KMS-11 (cell line): ENCODE measurements around the gene FGF22.

ENCODE experiments used
- H2AFZ ChIP-seq: fragments of 200-600 bp; sonication (generic); 2 replicates; pipeline ENCODE4 v1.6.1; 2016; ENCODE audit warnings: antibody characterized with exemption, mixed run types, low read depth
- H3K27ac ChIP-seq: fragments of 200-600 bp; sonication (generic); 2 replicates; pipeline ENCODE4 v1.6.1; 2016; ENCODE audit warnings: mild to moderate bottlenecking, mixed run types
- H3K27me3 ChIP-seq: fragments of 200-600 bp; sonication (generic); 2 replicates; pipeline ENCODE4 v1.6.1; 2017; ENCODE audit warnings: mild to moderate bottlenecking, low read depth, mixed run types, moderate library complexity; ENCODE audit not compliant: insufficient read depth
- H3K36me3 ChIP-seq: fragments of 200-600 bp; sonication (generic); 2 replicates; pipeline ENCODE4 v1.6.1; 2017; ENCODE audit warnings: mild to moderate bottlenecking, mixed run types; ENCODE audit not compliant: insufficient read depth
- H3K4me1 ChIP-seq: fragments of 200-600 bp; sonication (generic); 2 replicates; pipeline ENCODE4 v1.6.1; 2016; ENCODE audit warnings: mild to moderate bottlenecking, low read depth, mixed run types; ENCODE audit not compliant: poor library complexity, severe bottlenecking
- H3K4me2 ChIP-seq: fragments of 200-600 bp; sonication (generic); 2 replicates; pipeline ENCODE4 v1.7.0; 2016; ENCODE audit warnings: mild to moderate bottlenecking, mixed run types
- H3K4me3 ChIP-seq: fragments of 200-600 bp; sonication (generic); IDR thresholded peaks from 2 replicates; pipeline ENCODE4 v1.6.1; 2017; ENCODE audit warnings: low read depth, low read length, mixed read lengths; ENCODE audit not compliant: insufficient read depth
- H3K79me2 ChIP-seq: fragments of 200-600 bp; sonication (generic); 2 replicates; pipeline ENCODE4 v1.6.1; 2016; ENCODE audit warnings: low read depth, mixed run types; ENCODE audit not compliant: insufficient read depth
- H3K9ac ChIP-seq: fragments of 200-600 bp; sonication (generic); 2 replicates; pipeline ENCODE4 v1.6.1; 2016; ENCODE audit warnings: mild to moderate bottlenecking, mixed run types
- H4K20me1 ChIP-seq: fragments of 200-600 bp; sonication (generic); 2 replicates; pipeline ENCODE4 v1.6.1; 2016; ENCODE audit warnings: mild to moderate bottlenecking, mixed run types; ENCODE audit not compliant: insufficient read depth
- CTCF ChIP-seq: fragments of 200-600 bp; sonication (generic); conservative IDR thresholded peaks from 2 replicates; pipeline ENCODE4 v1.6.1; 2017; ENCODE audit warnings: low read depth, mild to moderate bottlenecking, antibody characterized with exemption, low read length, moderate library complexity, mixed read lengths

FGF22 gene

GRCh38 chr19:629961-630714 lies 9.5 kb upstream of the FGF22 start:
- peaks cover 11% of the 10 kb centered on the region for H3K4me1 ChIP-seq
- H3K36me3 ChIP-seq, result no peaks in the 10 kb centered on the region
- H3K27me3 ChIP-seq, result no peaks in the 10 kb centered on the region
- no peak overlapping the region for H3K4me2 ChIP-seq
- no peak overlapping the region for H2AFZ ChIP-seq
- H3K4me3 ChIP-seq, result no peak overlapping the region
- no peak overlapping the region for H3K9ac ChIP-seq
- peaks cover 20% of the 10 kb centered on the region for H3K79me2 ChIP-seq
- H3K27ac ChIP-seq, result no peak overlapping the region
- no peaks in the 10 kb centered on the region for H4K20me1 ChIP-seq
- TF ChIP-seq CTCF, result no peak

GRCh38 chr19:632579-633067 lies 7.1 kb upstream of the FGF22 start:
- Histone ChIP-seq H2AFZ (peak overlapping the region; percentile 71; the same call in 1 of the 2 replicates), H3K79me2 (peaks cover 20% of the 10 kb centered on the region), H3K27me3 (no peaks in the 10 kb centered on the region)

GRCh38 chr19:633068-633785 lies 6.5 kb upstream of the FGF22 start, which contains the start of gene POLRMT:
TSS of gene POLRMT (minus strand) at chr19:633537. CDS start at chr19:633512, 25 bp downstream.
- H3K36me3 ChIP-seq, result no peaks in the 10 kb centered on the region
- no peak for TF ChIP-seq CTCF
- H2AFZ ChIP-seq, result peak within 1 kb of the TSS; percentile 71
- H3K4me1 ChIP-seq, result peaks cover 11% of the 10 kb centered on the region
- H3K27ac ChIP-seq, result peak within 1 kb of the TSS; percentile 61
- H3K9ac ChIP-seq, result peak within 1 kb of the TSS; percentile 61
- no peaks in the 10 kb centered on the region for H4K20me1 ChIP-seq
- H3K79me2 ChIP-seq, result peaks cover 20% of the 10 kb centered on the region
- no peak within 1 kb of the TSS for H3K4me3 ChIP-seq
- peak within 1 kb of the TSS; percentile 84 for H3K4me2 ChIP-seq
- no peaks in the 10 kb centered on the region for H3K27me3 ChIP-seq

More at GRCh38 chr19:632579-633067, 7.1 kb upstream of the FGF22 start:
- Histone ChIP-seq H4K20me1 (no peaks in the 10 kb centered on the region), H3K27ac (peak overlapping the region; percentile 61), H3K4me1 (peaks cover 11% of the 10 kb centered on the region), H3K9ac (peak overlapping the region; percentile 61), H3K4me3 (no peak overlapping the region), H3K36me3 (no peaks in the 10 kb centered on the region), H3K4me2 (peak overlapping the region; percentile 84)
- TF ChIP-seq CTCF, result no peak

DNA sequence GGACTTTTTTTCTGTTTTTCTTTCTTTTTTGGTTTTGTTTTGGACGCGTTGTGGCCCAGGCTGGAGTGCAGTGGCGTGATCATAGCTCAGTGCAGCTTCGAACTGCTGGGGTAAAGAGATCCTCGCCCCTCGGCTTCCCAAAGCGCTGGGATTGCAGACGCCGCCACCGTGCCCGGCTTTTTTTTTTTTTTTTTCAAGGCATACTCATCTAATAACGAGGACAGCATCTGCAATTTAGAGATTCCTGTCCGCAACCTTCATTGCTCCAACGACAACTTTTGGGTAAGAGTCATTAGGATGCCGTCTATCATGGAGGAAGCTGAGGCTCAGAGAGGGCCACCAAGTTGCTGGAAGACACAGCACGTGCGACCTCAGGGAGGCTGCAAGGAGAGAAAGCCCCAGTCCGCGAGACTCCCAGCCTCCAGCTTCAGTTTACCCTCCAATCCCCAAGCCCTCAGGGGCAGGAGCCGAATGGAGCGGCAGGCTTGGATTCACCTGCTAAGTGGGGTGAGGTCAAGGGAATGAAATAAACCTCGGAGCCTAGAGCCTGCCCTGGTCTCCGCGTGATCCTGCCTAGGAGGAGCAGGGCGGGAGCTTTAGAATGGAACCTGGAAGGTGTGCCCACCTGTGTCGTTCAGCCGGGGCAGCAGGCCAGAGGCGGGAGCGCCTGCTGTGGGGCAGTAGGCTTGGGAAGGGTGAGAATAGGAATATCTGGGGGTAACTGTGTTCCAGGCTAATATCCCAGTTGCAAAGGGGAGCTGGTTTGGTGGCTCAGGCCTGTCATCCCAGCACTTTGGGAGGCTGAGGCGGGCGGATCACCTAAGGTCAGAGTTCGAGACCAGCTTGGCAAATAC lies 5.7 kb upstream of the FGF22 start:
- H3K9ac ChIP-seq, result peak overlapping the region; percentile 44; the same call in 1 of the 2 replicates
- H3K4me2 ChIP-seq, result peak overlapping the region; percentile 60
- H3K79me2 ChIP-seq, result peaks cover 20% of the 10 kb centered on the region
- no peaks in the 10 kb centered on the region for H4K20me1 ChIP-seq
- H3K4me1 ChIP-seq, result peaks cover 11% of the 10 kb centered on the region
- H2AFZ ChIP-seq, result peak overlapping the region; percentile 52; the same call in 1 of the 2 replicates
- no peak overlapping the region for H3K4me3 ChIP-seq
- H3K27me3 ChIP-seq, result no peaks in the 10 kb centered on the region
- no peaks in the 10 kb centered on the region for H3K36me3 ChIP-seq
- H3K27ac ChIP-seq, result peak overlapping the region; percentile 25
- no peak for TF ChIP-seq CTCF
